NCI-H2081 treated with DMSO at 0.1 percent for 48 hours (cell line): ENCODE data around the gene SVIP.

Experiments used
- DNase-seq: peaks from one replicate; lab custom pipeline; 2025; lab: John Stamatoyannopoulos, UW

The SVIP gene

DNA sequence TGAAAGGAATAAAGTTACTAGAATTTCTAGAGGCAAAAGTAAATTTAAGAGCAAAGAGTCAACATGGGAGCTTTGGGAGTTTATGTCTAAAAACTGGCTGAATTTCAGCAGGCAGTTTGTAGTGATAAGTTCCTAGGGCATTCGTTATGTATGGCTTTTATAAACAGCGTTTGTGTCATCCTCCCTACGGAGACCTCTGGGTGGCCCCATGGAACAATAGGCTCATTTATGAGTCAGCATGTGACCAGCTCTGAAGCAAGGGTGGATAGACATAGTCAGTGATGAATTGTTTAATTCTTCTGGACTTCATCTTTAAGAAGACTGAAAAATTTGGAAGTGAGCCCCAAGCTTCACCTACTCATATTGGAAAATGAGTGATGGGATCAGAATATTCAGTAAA is 37.1 kb downstream of the SVIP start:
- no peak for DNase-seq

DNA sequence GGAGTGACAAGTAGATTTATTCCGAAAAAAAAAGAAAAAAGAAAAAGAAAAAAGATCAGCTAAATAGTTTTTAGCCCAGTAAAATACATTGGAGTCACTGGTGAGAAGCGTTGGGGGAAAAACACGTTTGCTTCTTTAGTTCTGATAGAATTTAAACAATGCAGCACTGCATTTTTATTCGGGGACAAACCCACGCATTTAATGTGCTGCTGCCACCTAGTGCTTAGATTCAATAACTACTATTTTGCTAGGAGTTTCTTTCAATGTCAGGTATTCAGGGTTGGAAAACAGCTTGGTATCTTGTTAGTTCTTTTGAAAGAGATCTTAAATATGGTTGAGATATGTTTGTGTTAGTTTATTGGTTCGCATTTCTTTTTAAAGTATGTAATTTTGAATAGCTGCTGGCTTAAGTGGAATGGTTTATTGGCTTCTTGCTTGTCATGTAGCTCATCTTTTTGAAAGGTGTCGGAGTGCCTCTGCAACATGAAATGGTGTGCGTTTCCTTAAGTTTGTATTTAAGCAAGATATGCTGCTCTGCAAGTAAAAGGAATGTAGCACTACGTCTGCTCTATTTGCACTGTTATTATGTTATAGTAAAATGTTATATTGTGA is 41.9 kb downstream of the SVIP start:
- peak; percentile 31 for DNase-seq

DNA sequence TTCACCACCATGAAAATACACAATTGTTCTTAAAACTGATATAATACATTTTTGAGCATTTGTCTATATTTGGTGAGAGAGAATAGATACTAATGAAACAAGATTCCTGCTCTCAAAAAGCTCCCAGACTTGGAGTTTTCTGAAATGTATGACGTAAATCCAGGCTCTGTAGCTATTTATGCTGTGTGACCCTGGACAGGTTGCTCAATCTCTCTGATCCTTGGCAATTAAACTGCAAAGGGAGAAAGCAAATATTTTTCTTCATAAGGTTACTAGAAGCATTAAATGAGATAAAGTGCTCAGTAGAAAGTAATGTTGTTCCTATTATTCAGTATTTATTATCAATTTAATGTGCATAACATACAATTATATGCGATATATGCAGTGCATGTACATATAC is 42.5 kb downstream of the SVIP start:
- DNase-seq, result no peak

DNA sequence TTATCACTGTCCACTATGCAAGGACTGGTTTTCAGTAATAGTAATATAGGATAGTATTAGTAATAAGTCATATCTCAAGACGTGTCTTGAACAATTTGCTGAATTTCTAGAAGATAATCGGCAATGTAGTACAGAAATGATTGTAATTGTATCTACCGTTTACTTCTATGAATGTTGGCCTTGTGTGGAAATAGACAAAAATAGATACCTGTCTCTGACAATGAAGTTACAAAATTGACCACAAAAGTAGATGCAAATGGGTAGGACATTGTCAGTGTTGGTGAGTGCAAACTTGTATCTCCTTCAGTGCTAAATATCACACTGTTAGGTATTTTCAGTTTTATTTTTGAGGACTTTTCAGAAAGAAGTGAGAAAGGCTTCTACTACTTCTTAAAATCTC is 43.1 kb downstream of the SVIP start:
- DNase-seq, result no peak

DNA sequence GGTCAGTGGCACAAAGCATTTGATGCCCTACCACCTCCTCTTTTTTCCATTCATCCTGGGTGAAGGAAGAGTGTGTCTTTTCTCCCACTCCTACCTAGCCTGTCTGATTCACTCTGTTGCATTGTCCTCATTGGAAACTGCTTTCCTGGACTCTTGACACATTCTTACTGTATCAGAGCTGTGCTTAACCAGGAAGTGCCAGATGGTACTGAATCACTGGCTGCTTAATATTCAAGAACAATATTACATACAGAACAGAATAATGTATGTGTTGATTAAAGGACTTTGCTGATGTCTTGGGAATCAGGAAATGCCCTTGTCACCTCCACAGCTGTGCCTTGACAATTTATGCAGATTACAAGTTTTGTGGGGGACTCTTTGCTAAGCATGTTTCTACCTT is 44.4 kb downstream of the SVIP start:
- DNase-seq, result no peak

DNA sequence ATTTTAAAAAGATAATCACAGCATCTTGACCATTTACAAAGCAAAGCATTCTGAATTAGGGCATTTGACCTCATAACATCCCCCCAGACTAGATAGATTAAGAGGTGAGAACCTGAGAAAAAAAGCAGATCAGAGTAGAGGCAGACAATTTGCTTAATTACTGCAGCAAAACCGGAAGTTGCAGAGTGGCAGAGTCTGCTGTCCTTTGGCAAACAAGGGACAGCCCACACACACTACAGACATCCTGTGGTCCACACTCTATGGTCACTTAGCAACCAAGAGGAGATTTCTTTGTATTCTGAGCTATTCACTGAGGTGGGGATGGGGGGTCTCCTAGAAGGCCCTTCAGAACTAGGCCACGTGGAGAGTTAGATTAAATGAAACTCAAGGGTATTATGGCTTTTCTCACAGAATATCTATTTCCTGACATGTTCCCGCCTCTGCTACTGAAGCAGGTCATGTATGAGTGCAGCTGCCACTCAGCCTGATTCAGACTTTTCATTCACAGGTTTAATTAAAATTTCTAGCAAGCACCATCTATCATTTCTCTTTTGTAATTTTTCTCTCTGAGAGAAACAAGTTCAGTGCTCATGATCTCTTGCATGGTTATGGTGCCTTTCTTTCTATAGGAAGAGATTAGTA is 48.5 kb downstream of the SVIP start:
- DNase-seq, result no peak

DNA sequence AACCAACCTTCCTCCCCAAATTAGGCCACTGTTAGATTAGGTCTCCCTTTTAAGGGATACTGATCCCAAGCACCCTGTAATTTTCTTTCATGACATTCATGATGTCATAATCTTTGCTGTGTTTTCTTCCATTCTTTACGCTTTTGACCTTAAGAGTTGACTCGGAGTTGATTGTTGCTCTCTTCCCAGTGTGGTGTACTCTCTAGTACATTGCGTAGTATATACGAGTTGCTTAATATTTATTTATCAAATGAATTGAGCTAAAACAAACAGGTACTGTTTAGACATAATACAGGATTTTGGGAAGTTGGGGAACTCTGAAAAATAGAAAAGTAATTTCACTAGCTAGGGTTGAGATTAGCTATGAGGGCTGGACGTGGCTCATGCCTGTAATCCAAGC is 49.8 kb downstream of the SVIP start:
- no peak for DNase-seq

DNA sequence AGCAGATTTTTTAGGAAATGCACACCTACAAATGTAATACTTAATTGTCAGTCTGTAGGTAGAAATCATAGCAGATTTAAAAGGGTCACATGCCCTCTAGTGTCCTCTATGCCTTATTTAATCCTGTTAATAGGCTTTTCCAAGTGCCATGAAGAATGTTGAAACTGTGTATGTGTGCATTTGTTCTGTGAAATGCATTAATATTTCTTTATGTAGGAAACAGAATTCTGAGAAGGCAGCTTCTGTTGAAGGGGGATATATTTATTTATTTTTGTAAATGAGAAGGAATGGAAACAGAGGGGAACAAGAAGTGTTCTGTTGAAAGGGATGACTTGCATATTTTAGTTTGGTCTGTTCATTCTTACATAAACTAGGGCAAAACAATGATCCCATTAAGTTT is 51.0 kb downstream of the SVIP start:
- DNase-seq, result no peak

DNA sequence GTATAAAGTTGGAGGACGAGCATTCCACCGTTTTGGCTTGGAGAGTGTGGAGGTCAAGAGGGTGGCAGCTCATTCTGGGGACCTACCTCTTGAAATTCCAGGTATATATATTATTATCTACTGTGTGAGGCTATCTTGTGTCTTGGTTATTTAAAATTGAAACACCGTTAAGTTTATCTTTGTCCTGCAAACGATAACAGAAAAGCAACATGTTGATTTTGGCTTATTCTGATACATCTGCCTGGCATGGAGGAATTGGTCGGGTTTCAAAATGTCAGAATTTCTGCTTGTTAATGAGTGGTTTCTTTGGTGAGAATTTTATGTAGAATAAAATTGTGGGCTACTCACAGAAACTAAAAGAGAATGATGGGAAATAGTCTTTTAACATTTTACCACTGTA is 54.4 kb downstream of the SVIP start:
- DNase-seq, result no peak

DNA sequence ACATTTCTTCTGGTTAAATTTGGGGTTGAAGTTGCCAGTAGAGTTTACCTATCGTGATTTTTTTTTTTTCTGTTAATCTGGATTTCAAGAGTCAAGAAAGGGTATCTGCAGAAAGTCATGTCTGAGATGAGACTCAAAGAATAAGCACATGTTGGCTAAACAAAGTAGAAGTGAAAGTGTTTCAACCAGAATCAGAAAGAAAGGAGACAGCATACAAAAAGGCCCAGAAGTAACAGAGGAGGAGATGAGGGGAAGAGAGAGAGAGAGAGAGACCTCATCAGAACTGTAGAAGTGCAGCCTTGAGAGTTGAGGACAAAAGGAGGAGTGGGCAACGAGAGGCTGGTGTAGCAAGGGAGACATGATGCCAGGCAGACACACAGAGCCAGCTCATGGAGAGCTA is 54.9 kb downstream of the SVIP start:
- no peak for DNase-seq

DNA sequence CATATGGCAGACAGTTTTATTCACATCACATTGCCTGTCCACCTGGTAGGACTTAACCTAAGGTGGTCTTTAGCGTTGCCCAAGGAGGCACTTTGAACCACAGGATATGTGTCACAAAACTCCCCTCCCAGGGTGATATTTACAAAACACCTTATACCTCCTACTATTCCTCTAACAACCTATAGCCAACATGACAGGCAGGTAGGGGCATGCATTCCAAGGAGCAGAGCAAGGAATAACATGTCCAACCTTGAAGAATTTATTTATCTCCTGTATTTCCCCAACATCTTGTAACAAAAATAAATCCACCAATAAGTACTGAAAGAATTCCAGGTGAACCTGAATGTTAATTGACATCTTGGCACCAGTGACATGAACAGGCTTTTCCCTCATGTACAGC is 60.5 kb downstream of the SVIP start:
- no peak for DNase-seq
